ENCODE results near the gene GRP.

The GRP gene

GRCh38 chr18:59229701-59230443 lies 9.9 kb downstream of the GRP start:
- Histone ChIP-seq H3K9me3 (ENCODE audit: severe bottlenecking) (no peaks in the 10 kb centered on the region), H3K36me3 (no peaks in the 10 kb centered on the region), H3K27ac (no peak overlapping the region), H3K27me3 (ENCODE audit: insufficient read depth, low read depth, severe bottlenecking) (no peaks in the 10 kb centered on the region), H3K4me3 (ENCODE audit: low read depth, low read length) (no peak overlapping the region)
- no peak for DNase-seq
- no peak for TF ChIP-seq CTCF (IDR thresholded peaks at IDR 0.05; ENCODE audit: low read depth, low read length)

- no peaks in the 10 kb centered on the region for H3K27me3 ChIP-seq (ENCODE audit: insufficient read depth, low read depth, severe bottlenecking)
- no peak overlapping the region for H3K27ac ChIP-seq
- DNase-seq = no peak
- H3K36me3 ChIP-seq = no peaks in the 10 kb centered on the region
- no peaks in the 10 kb centered on the region for H3K9me3 ChIP-seq (ENCODE audit: severe bottlenecking)
- no peak overlapping the region for H3K4me3 ChIP-seq (ENCODE audit: low read depth, low read length)
- TF ChIP-seq CTCF (IDR thresholded peaks at IDR 0.05; ENCODE audit: low read depth, low read length) = no peak
These were observed 11.2 kb downstream of the GRP start for GRCh38 chr18:59231114-59231513.

- Histone ChIP-seq H3K36me3 (no peaks in the 10 kb centered on the region), H3K27me3 (ENCODE audit: insufficient read depth, low read depth, severe bottlenecking) (no peaks in the 10 kb centered on the region), H3K27ac (no peak overlapping the region), H3K9me3 (ENCODE audit: severe bottlenecking) (no peaks in the 10 kb centered on the region), H3K4me3 (ENCODE audit: low read depth, low read length) (no peak overlapping the region)
- no peak for TF ChIP-seq CTCF (IDR thresholded peaks at IDR 0.05; ENCODE audit: low read depth, low read length)
- no peak for DNase-seq
These were observed 11.9 kb downstream of the GRP start for GRCh38 chr18:59231877-59232276.

- no peak overlapping the region for H3K27ac ChIP-seq
- no peaks in the 10 kb centered on the region for H3K36me3 ChIP-seq
- no peak for TF ChIP-seq CTCF (IDR thresholded peaks at IDR 0.05; ENCODE audit: low read depth, low read length)
- peaks cover under 1% of the 10 kb centered on the region for H3K9me3 ChIP-seq (ENCODE audit: severe bottlenecking)
- DNase-seq = no peak
- H3K4me3 ChIP-seq (ENCODE audit: low read depth, low read length) = no peak overlapping the region
- no peaks in the 10 kb centered on the region for H3K27me3 ChIP-seq (ENCODE audit: insufficient read depth, low read depth, severe bottlenecking)
These were observed 12.5 kb downstream of the GRP start for GRCh38 chr18:59232309-59233016.

- TF ChIP-seq CTCF (IDR thresholded peaks at IDR 0.05; ENCODE audit: low read depth, low read length) = no peak
- Histone ChIP-seq H3K27ac (no peak overlapping the region), H3K36me3 (no peaks in the 10 kb centered on the region), H3K27me3 (ENCODE audit: insufficient read depth, low read depth, severe bottlenecking) (no peaks in the 10 kb centered on the region), H3K4me3 (ENCODE audit: low read depth, low read length) (no peak overlapping the region), H3K9me3 (ENCODE audit: severe bottlenecking) (peaks cover 2% of the 10 kb centered on the region)
- DNase-seq = no peak
These were observed 13.1 kb downstream of the GRP start for GRCh38 chr18:59233017-59233410.
